Trophoblast cell (in vitro differentiated cells and primary cell): Measurements from ENCODE around the gene FMOD.
A peak's percentile ranks its signal among the peaks of the same experiment; 100 is the strongest.

Experiments
- DNase-seq, 2 donors: peaks; one replicate each; pipeline ENCODE4 v3.0.0-alpha.2; 2016
- H2AFZ ChIP-seq: 2 replicates; pipeline ENCODE4 v1.6.1; 2013; ENCODE audit warnings: low read length, moderate library complexity, mild to moderate bottlenecking; ENCODE audit not compliant: insufficient read depth, poor library complexity
- H2AK5ac ChIP-seq: 2 replicates; pipeline ENCODE4 v1.6.1; 2013; ENCODE audit warnings: mild to moderate bottlenecking, low read length
- H2BK120ac ChIP-seq: 2 replicates; pipeline ENCODE4 v1.6.1; 2013; ENCODE audit warnings: low read length, mild to moderate bottlenecking, moderate library complexity; ENCODE audit not compliant: insufficient read depth, poor library complexity
- H2BK12ac ChIP-seq: 2 replicates; pipeline ENCODE4 v1.6.1; 2013; ENCODE audit warnings: mild to moderate bottlenecking, low read length, moderate library complexity
- H2BK5ac ChIP-seq: 2 replicates; pipeline ENCODE4 v1.6.1; 2013; ENCODE audit warnings: low read length, low read depth, moderate library complexity, mild to moderate bottlenecking; ENCODE audit not compliant: poor library complexity
- H3K14ac ChIP-seq: 2 replicates; pipeline ENCODE4 v1.6.1; 2013; ENCODE audit warnings: mild to moderate bottlenecking, low read length
- H3K18ac ChIP-seq: 2 replicates; pipeline ENCODE4 v1.6.1; 2013; ENCODE audit warnings: mild to moderate bottlenecking, low read length
- H3K23ac ChIP-seq: 2 replicates; pipeline ENCODE4 v1.6.1; 2013; ENCODE audit warnings: low read length
- H3K27ac ChIP-seq: 2 replicates; pipeline ENCODE4 v1.5.1; 2013; ENCODE audit warnings: low read depth, mild to moderate bottlenecking, inconsistent platforms, low read length, moderate library complexity
- H3K27me3 ChIP-seq: 2 replicates; pipeline ENCODE4 v1.6.1; 2013; ENCODE audit warnings: inconsistent platforms, mild to moderate bottlenecking, low read length, moderate library complexity; ENCODE audit not compliant: insufficient read depth
- H3K36me3 ChIP-seq, 2 experiments: 1 replicate in 1 of 2; 2 replicates in 1 of 2; pipeline ENCODE4 v1.6.1; 2013; ENCODE audit warnings: low read length in 2 of 2, mild to moderate bottlenecking in 2 of 2, moderate library complexity in 1 of 2; ENCODE audit not compliant: insufficient read depth in 2 of 2, control insufficient read depth in 1 of 2
- H3K4ac ChIP-seq: 2 replicates; pipeline ENCODE4 v1.6.1; 2013; ENCODE audit warnings: low read depth, mild to moderate bottlenecking, low read length, moderate library complexity
- H3K4me1 ChIP-seq, 2 experiments: 1 replicate in 1 of 2; 2 replicates in 1 of 2; pipeline ENCODE4 v1.6.1; 2013; ENCODE audit warnings: low read length in 2 of 2, mild to moderate bottlenecking in 2 of 2, moderate library complexity in 1 of 2; ENCODE audit not compliant: insufficient read depth in 2 of 2, control insufficient read depth in 1 of 2
- H3K4me2 ChIP-seq: 2 replicates; pipeline ENCODE4 v1.6.1; 2013; ENCODE audit warnings: inconsistent platforms, mild to moderate bottlenecking, low read length, moderate library complexity
- H3K4me3 ChIP-seq: 2 replicates; pipeline ENCODE4 v1.5.1; 2013; ENCODE audit warnings: mild to moderate bottlenecking, low read depth, low read length, inconsistent platforms
- H3K79me1 ChIP-seq: one replicate; pipeline ENCODE4 v1.6.1; 2013; ENCODE audit warnings: low read length
- H3K79me2 ChIP-seq: 2 replicates; pipeline ENCODE4 v1.6.1; 2013; ENCODE audit warnings: low read length, mild to moderate bottlenecking; ENCODE audit not compliant: control insufficient read depth, insufficient read depth, poor library complexity
- H3K9ac ChIP-seq: 2 replicates; pipeline ENCODE4 v1.6.1; 2013; ENCODE audit warnings: mild to moderate bottlenecking, low read length
- H3K9me3 ChIP-seq: 2 replicates; pipeline ENCODE4 v1.6.1; 2013; ENCODE audit warnings: low read depth, mild to moderate bottlenecking, control low read depth, inconsistent platforms, low read length; ENCODE audit not compliant: insufficient read depth
- H4K12ac ChIP-seq: 2 replicates; pipeline ENCODE4 v1.6.1; 2013; ENCODE audit warnings: low read depth, mild to moderate bottlenecking, low read length, moderate library complexity
- H4K8ac ChIP-seq: 2 replicates; pipeline ENCODE4 v1.6.1; 2013; ENCODE audit warnings: low read depth, mild to moderate bottlenecking, low read length, moderate library complexity
- H4K91ac ChIP-seq: one replicate; pipeline ENCODE4 v1.6.1; 2013; ENCODE audit warnings: low read depth, mild to moderate bottlenecking, low read length, moderate library complexity
- WGBS: extraction: QIAGEN DNeasy Blood & Tissue Kit; methylation state at CpG from one replicate; pipeline ENCODE4 v1.1.7; 2013; ENCODE audit warnings: missing lambda C conversion rate; ENCODE audit not compliant: insufficient read length, insufficient coverage; ENCODE audit errors: extremely low coverage; 5-methylcytosine and 5-hydroxymethylcytosine counted together

FMOD gene

GRCh38 chr1:203353486-203353885, 2.6 kb upstream of the FMOD start:
- H3K9me3 ChIP-seq = no peaks in the 10 kb centered on the region
- no peaks in the 10 kb centered on the region for H3K4me1 ChIP-seq
- DNase-seq = peak; percentile 63 to 79
- no peak overlapping the region for H3K4ac ChIP-seq
- no peak overlapping the region for H4K8ac ChIP-seq
- H2AFZ ChIP-seq = no peak overlapping the region
- no peaks in the 10 kb centered on the region for H3K27me3 ChIP-seq
- no peak overlapping the region for H3K27ac ChIP-seq
- no peak overlapping the region for H3K4me2 ChIP-seq
- no peak overlapping the region for H3K23ac ChIP-seq
- H3K4me3 ChIP-seq = no peak overlapping the region
- no CpG with 5 or more reads among the region's 8 CpGs for WGBS
- H2AK5ac ChIP-seq = no peak overlapping the region
- no peak overlapping the region for H3K14ac ChIP-seq
- H2BK5ac ChIP-seq = no peak overlapping the region
- no peaks in the 10 kb centered on the region for H3K79me1 ChIP-seq
- H3K18ac ChIP-seq = no peak overlapping the region
- no peak overlapping the region for H3K9ac ChIP-seq
- no peak overlapping the region for H4K91ac ChIP-seq
- H2BK120ac ChIP-seq = no peak overlapping the region
- no peaks in the 10 kb centered on the region for H3K36me3 ChIP-seq
- no peaks in the 10 kb centered on the region for H3K79me2 ChIP-seq
- no peak overlapping the region for H4K12ac ChIP-seq
- no peak overlapping the region for H2BK12ac ChIP-seq

- no peak overlapping the region for H2AK5ac ChIP-seq
- H3K36me3 ChIP-seq = no peaks in the 10 kb centered on the region
- no peaks in the 10 kb centered on the region for H3K79me2 ChIP-seq
- no peak overlapping the region for H4K8ac ChIP-seq
- H2BK5ac ChIP-seq = no peak overlapping the region
- no peak overlapping the region for H4K12ac ChIP-seq
- H3K23ac ChIP-seq = no peak overlapping the region
- H3K4me2 ChIP-seq = no peak overlapping the region
- no peak overlapping the region for H2AFZ ChIP-seq
- H3K4me3 ChIP-seq = no peak overlapping the region
- H2BK120ac ChIP-seq = no peak overlapping the region
- H3K27me3 ChIP-seq = no peaks in the 10 kb centered on the region
- H2BK12ac ChIP-seq = no peak overlapping the region
- H3K4ac ChIP-seq = no peak overlapping the region
- no peak overlapping the region for H3K9ac ChIP-seq
- no peak overlapping the region for H3K27ac ChIP-seq
- no CpG with 5 or more reads among the region's 4 CpGs for WGBS
- H3K18ac ChIP-seq = no peak overlapping the region
- no peak for DNase-seq
- H3K4me1 ChIP-seq = no peaks in the 10 kb centered on the region
- no peaks in the 10 kb centered on the region for H3K79me1 ChIP-seq
- no peaks in the 10 kb centered on the region for H3K9me3 ChIP-seq
- H4K91ac ChIP-seq = no peak overlapping the region
- H3K14ac ChIP-seq = no peak overlapping the region
Measured at GRCh38 chr1:203349773-203350524, 973 bp downstream of the FMOD start.

GRCh38 chr1:203349166-203349565, 1.8 kb downstream of the FMOD start:
- no CpG with 5 or more reads among the region's 1 CpG for WGBS

GRCh38 chr1:203346769-203347102, 4.2 kb downstream of the FMOD start:
- Histone ChIP-seq H2AK5ac (no peak overlapping the region), H3K27me3 (no peaks in the 10 kb centered on the region), H4K8ac (no peak overlapping the region), H4K91ac (no peak overlapping the region), H3K79me2 (no peaks in the 10 kb centered on the region), H3K14ac (no peak overlapping the region), H2AFZ (no peak overlapping the region), H3K4me1 (no peaks in the 10 kb centered on the region), H3K9ac (no peak overlapping the region), H3K27ac (no peak overlapping the region), H2BK5ac (no peak overlapping the region), H3K9me3 (no peaks in the 10 kb centered on the region), H2BK12ac (no peak overlapping the region), H3K23ac (no peak overlapping the region), H2BK120ac (no peak overlapping the region), H3K4me3 (no peak overlapping the region), H3K18ac (no peak overlapping the region), H3K4ac (no peak overlapping the region), H4K12ac (no peak overlapping the region), H3K36me3 (no peaks in the 10 kb centered on the region), H3K79me1 (no peaks in the 10 kb centered on the region), H3K4me2 (no peak overlapping the region)
- 100% methylated on average over 1 of the region's 3 CpGs for WGBS
- no peak for DNase-seq

More at GRCh38 chr1:203349166-203349565, 1.8 kb downstream of the FMOD start:
- Histone ChIP-seq H3K27me3 (no peaks in the 10 kb centered on the region), H3K9me3 (no peaks in the 10 kb centered on the region), H4K12ac (no peak overlapping the region), H4K8ac (no peak overlapping the region), H2BK12ac (no peak overlapping the region), H4K91ac (no peak overlapping the region), H3K18ac (no peak overlapping the region), H2BK120ac (no peak overlapping the region), H3K4me1 (no peaks in the 10 kb centered on the region), H3K79me2 (no peaks in the 10 kb centered on the region), H3K4ac (no peak overlapping the region), H2AK5ac (no peak overlapping the region), H3K23ac (no peak overlapping the region), H3K4me3 (no peak overlapping the region), H3K14ac (no peak overlapping the region), H3K9ac (no peak overlapping the region), H3K27ac (no peak overlapping the region), H3K36me3 (no peaks in the 10 kb centered on the region), H3K4me2 (no peak overlapping the region), H2BK5ac (no peak overlapping the region), H3K79me1 (no peaks in the 10 kb centered on the region), H2AFZ (no peak overlapping the region)
- DNase-seq = no peak
